Forelimb muscle (tissue), 1 donor: ENCODE data around the gene BTBD16. TPM values are rescaled to one million over a fixed set of nuclear protein-coding genes. Genes with fewer than 3 reads are reported as not detected.
A peak's percentile ranks its signal among the peaks of the same experiment; 100 is the strongest.

ENCODE experiments used
- DNase-seq: peaks from one replicate; pipeline ENCODE4 v3.0.0-alpha.2; 2013; ENCODE audit warnings: low read depth
- polyA plus RNA-seq: library from polyadenylated mRNA; unstranded; fragments of 120-200 nt; gene quantifications from one replicate; pipeline ENCODE4 v1.2.1, GENCODE V29; 2013; ENCODE audit not compliant: insufficient read length

The BTBD16 gene
- polyA plus RNA-seq, 1 donor, result 0.13 TPM

DNA sequence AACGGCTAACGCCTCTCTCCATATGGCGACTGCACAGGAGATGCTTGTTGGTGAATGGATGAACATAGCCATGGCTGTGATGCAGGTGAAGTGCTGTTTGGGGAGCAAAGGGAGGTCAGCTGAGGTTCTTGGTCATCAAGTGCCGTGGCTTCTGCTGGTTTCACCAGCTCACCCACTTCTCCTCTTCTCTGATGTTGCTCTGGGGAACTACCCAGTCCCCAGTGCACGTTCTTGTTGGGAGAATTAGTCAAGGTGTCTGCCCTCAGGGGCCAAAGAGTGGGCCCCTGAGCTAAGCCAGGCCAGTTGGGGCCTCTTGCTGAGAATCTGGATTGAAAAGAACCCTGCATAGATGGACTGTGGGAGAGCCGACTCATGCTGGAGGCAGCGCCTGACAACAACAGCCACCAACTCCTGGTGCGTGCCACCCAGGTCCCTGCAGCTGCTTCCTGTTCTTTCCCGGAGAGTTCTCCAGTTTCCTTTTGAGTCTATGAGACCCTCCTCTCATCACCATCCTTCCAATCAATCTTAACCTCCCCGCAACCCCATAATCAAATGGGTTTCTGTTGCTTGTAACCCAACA, 3.0 kb downstream of the BTBD16 start:
- DNase-seq, result no peak

DNA sequence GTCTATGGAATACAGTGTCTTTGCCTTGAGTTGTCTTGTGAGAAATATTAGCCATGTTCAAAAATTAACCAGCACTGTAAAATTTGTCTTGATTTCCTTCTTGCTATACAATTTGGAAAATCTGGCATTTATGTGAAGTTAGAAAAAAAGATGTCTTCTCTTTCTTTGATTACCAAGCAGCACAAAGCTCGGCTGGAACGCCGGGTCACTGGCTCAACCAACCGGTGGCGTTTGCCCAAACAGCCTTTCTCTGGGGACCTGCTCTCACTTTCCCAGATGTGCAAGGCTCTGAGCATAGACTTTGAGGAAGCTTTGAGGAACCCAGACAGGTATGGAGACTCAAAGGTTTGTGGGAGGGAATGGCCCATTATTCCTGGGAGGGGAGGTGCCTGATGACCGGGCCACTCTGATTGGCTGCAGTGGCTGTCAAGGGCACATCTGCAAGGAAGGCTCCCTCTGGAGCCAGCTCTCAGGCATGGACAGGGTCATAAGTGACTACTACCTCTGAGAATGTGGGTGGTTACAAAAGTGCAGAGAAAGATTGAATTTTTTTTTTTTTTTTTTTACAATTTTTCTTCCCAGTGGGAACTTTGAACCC, 5.6 kb downstream of the BTBD16 start:
- no peak for DNase-seq

DNA sequence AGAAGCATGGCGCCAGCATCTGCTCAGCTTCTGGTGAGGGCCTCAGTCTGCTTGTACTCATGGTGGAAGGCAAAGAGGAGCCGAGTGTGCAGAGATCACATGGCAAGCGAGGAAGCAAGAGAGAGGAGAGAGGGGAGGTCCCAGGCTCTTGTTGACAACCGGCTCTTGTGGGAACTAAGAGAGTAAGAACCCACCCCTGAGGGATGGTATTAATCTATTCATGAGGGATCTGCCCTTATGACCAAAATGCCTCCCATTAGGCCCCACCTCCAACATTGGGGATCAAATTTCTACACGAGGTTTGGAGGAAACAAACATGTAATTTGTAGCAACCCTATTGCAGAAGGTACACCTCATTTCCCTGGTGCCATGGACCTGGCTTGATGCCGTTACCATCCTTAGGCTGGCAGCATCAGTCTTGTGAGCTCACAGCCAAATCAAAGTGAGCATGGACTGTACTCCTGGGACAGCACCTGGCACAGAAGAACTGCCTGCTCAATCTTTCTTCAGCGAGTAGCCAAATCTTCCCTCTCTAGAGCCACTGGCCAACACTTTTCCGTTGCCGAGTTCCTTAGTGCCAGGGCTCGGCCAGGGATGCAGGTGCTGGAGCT, 6.5 kb downstream of the BTBD16 start:
- DNase-seq, result no peak

DNA sequence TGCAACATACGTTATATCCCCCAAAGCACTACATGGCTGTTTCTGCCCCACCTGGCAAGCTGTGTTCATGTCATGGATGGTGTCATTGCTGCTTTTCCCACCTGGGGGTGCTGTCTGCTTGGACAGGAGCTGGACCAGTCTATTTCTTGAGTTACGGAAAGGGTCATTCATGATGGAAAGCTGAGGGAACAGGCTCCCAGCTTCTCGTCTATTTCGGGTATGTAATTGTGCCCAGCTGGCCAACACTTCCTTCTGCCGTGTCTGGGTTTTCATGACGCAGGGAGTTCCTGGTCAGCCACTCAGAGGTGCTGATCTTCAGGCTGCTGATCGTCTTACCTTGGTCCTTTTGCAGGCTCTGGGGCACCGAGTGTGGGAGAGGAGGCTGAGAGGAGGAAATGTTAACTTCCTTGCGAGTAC, 8.6 kb downstream of the BTBD16 start:
- no peak for DNase-seq

DNA sequence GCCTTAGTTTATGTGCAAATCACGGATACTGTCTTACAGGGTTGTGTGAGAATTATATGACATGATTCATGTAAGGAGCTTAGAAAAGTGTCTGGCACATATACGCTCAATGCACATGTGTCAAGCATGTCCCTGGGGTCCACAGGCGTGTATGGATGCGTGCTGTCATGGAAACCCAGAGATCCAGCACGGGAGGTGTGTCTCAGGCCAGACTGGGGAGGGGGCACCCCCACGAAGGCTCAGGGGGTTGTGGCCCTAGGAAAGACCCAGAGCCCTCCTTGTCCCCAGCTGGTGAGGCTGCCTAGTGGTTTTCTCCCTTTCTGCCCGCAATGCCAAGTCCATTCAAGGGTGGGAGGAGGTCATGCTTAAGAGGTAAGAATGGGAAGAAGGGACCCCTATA, 9.1 kb downstream of the BTBD16 start:
- no peak for DNase-seq

DNA sequence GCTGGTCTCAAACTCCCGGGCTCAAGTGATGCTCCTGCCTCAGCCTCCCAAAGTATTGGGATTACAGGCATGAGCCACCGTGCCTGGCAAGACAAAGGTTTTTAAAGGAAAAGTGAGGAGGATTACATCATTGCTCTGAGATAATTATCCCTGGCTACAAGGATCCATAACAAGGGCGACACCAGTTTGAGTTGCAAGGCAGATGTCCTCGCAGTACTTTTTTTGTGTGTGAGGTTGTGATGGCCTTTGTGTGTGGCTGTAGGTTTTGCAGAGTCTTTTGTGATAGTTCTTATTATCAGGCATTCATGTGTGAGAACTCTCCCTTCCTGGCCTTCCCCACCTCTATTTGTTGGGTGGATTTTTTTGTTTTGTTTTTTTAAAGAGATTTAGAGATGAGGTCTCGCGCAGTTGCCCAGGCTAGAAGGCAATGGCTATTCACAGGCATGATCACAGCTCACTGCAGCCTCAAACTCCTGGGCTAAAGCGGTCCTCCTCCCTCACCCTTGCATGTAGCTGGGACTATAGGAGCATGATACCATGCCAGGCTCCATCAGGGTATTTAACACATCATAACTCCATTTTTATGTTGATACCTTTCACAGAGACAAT, 10.0 kb downstream of the BTBD16 start:
- no peak for DNase-seq

DNA sequence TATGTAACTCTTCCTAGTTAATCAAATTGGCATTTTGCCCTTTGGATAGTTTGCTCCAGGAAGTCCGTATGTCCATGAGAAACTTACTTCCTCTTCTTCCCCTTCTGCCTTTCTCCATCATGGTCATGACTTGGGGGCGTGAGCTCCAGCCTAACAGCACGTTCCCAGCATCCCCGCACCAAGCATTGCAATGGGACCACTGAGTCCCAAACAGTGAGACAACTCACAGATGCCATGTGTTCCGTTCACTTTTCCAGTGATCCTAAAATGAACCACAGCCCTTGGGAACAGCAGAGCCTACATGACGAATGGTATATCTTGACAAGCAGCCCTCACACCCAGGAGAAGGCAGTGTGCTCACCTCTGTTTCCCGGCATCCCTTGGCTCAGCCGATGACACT, 10.7 kb downstream of the BTBD16 start:
- DNase-seq, result no peak

DNA sequence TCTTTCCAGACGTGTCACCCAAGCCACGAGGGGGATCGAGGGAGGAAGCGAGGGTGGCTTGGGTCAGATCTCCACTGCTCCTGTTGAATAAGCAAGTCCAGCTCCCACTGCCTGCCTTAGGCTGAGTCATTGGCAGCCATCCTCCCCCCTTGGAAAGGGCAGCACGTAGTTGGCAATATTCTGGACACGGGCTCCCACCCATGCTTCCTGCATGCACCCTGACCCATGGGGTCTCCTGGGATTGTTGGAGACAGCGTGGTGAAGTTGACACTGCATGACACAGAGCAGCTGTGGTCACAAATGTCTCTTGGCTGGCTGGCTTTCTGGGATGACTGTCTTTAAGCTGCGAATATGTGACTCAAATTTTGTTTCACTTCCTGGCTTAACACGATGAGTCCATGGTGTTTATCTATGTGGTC, 11.2 kb downstream of the BTBD16 start:
- DNase-seq, result no peak

DNA sequence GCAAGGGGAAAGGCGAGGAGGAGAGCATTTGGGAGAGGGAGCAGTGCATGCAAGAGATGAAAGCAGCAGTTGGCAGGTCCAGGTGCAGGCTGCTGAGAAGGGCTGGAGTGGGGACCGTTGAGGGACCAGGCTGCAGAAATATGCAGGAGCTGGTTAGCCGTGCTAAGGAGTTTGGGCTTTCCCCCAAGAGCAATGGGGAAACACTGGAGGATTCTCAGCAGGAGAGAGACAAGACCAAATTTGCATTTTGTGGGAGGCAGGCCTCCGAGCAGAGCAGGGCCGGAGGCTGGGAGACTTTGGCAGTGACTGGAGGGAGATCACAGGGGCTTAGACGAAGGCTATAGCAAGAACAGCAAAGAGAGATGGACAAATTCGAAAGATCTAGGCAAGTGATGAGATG, 11.8 kb downstream of the BTBD16 start:
- DNase-seq, result no peak

DNA sequence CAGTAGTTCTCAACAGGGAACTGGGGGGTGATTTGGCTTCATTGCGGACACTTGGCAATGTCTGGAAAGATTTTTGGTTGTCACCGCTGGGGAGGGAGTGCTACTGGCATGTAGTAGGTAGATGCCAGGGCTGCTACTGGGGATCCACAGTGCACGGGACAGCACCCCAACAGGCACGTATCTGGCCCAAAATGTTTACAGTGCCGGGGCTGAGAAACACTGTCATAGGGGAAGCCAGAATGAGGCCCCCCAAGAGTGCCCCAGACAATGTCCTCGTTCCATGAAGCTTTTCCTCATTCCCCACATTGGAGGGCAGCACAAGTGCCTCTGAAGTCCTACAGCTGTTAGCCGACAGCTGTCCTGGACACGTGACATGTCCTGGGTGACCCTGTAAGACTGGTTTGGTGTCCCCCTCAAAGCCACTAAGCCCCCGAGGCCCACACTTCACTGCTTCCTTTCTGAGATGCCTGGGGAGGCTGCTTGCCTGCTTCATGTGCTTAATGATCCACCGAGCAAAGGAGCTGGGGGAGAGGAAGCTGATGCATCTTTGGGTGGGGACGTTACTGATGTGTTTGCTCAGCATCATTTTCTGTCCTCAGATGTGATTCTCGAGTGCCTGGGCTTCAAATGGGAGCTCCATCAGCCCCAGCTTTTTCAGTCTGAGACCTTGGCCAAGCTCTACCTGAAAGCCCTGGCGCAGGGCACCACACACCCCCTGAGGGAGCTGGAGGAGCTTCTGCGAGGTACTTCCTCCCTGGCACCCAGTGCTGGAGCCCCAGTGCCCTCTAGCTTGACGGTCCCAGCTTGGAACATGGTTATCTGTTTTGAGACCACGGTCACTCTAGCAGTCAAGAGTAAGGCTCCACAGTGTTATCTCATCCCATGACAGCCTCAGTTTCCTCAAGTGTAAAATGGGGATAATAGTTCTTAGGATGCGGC, 14.7 kb downstream of the BTBD16 start:
- no peak for DNase-seq

DNA sequence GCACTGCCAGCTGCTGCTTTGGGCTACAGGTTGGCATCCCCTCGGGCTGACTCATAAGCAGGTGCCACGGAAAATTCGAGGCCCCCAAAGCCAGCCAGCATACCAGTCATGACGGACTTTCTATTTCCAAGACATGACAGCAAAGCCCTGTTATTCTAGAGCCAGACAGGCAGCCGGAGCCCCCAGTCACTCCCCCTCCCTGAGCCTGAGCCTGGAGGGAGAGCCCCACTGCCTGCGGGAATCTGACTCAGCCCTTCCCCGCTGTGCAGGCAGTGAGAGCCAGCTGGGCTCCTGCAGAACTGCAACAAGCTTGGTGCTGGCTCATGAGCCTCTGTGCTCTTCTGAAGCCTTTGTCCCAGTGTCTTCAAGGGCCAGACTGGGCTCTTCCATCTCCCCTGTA, 15.8 kb downstream of the BTBD16 start:
- DNase-seq, result peak; percentile 32

DNA sequence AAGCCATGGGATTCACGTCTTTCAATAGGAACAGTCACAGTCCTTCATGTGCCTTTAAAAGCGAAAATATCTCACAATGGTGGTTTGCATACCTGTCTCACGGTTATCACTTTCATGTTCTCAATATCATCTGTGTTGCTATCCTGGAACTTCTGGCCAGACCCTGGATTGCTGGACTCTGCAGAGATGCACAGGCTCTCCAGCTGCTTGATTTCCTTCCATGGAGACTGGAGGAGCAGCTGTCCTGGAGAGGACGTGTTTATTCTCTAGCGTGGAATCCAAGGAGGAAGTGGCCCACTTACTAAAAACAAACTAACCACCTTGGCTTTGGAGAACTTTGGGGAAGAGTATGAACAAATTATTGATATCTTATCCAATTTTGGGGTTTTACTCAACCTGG, 16.5 kb downstream of the BTBD16 start:
- DNase-seq, result peak; percentile 56

DNA sequence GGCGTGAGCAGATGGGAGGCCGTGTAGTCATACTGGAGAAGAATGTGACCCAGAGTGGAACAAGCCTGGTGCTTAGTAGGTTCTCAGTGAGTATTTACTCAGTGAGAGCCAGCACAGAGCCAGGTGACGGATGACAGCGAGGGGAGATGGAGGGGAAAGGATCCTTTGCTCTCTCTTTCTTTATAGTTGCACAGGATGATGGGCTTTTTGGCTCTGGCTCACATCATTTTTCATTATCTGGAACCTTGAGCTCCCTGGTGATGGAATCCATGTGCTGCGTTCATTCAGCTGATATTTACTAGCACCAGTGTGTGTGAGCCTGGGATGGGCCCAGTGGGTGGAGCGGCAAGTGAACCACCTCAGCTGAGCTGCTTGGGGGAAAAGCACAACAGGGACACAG, 17.2 kb downstream of the BTBD16 start:
- no peak for DNase-seq

DNA sequence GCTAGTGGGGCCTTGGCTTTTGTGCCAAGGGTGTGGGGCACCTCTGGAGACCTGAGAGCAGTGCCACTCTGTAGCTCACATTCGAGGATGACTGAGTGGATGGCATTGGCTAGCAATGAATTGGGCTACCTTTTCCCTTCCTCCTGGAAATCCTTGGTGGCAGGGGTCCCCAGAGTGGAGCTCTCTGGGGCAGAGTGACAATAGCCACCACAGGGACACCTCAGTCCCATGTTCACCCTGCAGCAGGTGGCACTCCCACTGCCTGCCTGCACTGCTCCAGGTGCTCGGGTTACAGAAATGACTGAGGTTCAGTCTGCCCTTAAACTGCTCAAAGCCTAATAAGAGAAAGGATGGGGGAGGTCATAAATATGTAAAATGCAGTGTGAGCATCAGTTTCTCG, 17.8 kb downstream of the BTBD16 start:
- no peak for DNase-seq

DNA sequence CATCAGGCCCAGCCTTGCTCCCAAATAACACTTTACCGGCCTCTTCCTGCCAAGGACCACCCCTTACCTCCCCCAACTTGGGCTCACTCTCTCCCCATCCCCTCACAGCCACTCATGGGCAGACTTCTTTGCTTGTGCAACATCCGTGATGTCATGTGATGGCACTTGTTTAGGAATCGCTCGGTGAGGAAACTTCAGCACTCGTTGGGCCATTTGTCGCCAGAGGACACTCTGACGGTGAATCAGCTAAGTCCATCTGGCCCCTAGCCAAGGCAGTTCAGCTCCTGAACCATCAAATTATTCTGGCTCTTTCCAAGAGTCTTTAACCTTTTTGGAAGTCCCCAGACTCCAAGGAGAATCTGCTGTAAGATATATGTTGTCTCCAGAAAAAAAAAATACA, 19.2 kb downstream of the BTBD16 start:
- DNase-seq, result no peak

DNA sequence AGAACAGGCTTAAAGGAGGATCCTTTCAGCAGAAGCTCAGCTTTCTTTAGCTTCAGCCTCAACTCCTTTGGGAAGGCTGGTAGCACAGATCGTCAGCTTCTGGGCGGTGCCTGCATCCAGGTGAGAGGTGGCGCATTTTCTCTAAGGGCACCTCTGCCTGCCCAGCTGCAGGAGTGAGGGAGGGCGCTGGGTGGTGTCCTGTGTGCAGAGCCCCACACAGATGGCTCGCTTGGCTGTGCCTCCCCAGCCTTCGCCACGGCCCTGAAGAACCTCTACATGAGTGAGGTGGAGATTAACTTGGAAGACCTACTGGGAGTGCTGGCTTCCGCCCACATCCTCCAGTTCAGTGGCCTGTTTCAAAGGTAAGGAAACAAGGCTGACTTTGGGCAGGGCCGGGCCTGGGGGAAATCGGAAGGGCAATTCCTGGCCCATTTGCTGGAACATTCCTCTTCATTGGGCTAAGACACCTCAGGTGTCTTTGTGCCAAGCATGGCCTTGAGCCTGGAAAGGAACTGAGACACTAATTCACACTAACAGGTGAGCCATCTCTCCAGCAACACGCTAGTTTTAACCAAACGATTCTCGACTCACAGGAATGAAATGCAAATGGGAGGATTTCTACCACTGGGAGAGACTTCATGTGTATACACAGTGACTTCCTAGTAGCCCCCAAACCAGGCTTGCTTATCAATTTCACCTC, 19.9 kb downstream of the BTBD16 start:
- DNase-seq, result no peak

DNA sequence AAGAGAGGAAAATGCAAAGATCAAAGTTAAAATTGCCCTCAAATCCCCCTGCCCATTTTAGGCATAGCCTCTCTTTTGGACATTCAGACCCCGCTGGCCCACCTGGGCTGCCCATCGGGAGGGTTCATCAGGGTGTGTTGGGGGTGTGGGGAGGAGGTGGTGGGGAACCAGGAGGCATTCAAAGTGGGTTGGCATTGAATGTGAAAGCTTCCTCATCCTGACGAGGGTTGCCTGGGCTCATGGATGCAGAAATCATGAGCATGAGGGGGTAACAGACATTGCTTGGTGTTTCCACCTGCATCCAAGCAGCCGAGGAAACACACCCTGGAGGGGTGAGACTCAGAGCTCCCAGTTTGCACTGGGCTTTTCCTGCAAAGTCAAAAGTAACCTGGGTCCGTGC, 20.6 kb downstream of the BTBD16 start:
- no peak for DNase-seq

DNA sequence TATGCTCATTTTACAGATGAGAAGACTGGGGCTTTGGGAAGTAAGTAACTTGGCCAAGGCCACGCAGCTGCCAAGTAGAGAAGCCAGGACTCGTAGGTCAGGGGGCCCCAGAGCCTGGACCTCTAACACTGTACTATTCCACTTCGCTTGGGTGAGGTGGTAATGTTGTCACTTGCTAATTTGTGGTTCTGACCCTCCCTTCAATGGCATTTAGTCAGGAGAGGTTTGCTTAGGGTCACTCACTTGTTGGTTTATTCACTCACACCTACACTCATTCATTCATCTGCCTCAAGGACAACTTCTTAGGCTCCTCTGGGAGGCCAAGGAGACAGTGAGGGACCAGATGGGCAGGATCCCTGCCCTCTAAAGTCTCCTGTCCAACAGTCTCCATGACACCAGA, 21.3 kb downstream of the BTBD16 start:
- no peak for DNase-seq

DNA sequence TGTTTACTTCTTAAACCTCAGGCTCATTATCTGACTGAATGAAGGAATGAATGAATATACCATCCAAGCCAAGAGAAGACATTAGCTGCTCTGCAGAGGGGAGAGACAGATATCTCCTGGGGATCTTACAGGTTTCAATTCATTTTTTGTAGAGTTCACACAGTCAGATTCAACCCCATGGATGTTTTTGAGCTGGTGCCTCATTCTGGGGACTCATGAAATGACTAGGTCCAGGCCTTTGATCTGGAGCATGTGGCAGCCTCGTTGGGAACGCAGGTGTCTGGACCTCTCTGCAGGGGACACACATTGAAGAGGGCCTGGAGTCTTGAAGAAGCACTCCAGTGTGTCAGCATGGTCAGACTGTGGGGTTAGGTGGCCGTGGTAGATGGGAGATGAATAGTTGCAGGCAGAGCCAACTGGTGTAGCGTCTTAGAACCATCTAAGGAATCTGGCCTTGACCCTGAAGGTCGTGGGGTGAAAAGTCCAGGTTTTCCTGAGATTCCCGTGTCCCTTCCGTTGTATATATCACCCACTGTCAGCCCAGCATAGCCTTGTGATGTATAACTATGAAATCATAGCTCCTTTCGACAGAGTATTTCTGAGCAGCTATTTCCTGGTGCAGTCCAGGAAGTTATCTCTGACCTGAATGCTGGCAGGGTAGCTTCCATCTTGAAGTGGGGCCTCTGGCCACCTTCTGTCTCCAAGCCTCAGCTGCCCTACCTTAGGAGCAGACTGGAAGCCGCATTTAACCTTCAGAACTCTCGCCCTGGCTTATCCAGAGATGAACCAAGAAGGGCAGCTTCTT, 22.3 kb downstream of the BTBD16 start:
- DNase-seq, result no peak

DNA sequence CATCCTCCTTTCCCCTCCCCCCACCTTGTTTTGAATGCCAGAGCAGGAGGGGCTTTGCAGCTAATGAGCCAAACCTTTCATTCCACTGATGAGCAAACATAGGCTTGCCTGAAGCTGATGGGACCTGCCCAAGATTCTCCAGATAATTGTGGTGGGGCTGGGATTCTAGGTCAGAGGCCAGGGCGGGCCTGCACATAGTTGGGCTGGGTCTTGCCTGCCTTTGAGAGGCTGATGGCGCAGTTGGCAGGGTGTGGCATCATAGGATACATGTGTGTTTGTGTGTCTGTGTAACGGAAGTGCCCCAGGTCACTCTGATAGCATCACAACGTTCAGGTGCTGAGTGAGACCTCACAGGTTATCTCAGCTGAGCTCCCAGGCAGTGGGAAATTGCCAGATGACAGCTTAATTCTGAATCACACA, 22.9 kb downstream of the BTBD16 start:
- no peak for DNase-seq
